ENCODE data around the gene FANCI. TPM values are rescaled to one million over a fixed set of nuclear protein-coding genes. Genes with fewer than 3 reads are reported as not detected.

The FANCI gene
- total and polyA plus RNA-seq, 2 of the 4 experiments (the other 2 are of a cell fraction): 13.2 to 34.2 TPM

DNA sequence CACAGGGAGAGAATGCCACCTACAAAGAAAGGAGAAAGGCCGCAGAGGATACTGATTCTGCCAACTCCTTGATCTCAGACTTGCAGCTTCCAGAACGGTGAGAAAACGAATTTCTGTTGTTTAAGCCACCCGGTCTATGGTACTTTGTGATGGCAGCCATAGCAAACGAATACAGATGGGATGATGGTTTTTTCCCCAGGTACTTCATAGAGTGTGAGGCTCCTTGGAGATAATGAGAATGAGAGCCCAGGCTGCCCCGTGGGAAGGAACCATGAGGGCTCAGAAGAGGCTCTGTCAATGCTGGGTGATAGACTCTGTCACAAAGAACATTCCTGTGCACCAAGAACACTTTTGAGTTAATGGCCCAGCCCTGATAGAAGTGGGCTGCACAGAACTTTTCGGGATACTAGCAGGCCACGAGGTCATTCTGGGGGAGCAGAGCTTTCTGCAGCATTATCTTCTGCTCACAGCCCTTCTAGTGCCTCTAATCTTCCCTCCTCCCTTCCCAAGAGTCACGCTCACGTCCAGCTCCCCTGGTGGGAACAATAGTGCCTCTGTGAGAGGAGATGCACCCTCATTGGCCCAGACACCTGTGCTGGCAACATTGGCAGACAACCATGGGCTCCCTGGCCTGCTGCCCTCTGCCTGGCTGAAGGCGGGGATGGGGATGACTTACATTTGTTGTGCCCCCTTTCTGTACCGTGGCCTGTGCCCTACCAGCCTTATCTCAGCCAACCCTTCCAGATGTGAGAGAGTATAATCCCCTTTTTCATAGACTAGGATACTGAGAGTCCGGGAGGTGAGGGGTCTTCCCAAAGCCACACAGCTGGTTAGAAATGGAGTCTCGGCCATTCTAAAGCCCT, 17.2 kb upstream of the FANCI start:
- Histone ChIP-seq H4K91ac (ENCODE audit: insufficient read depth, low read depth, low read length) (no peak overlapping the region), H2AFZ (replicated peaks; ENCODE audit: low read length, poor library complexity) (no peak overlapping the region), H3K18ac (ENCODE audit: low read depth, low read length) (no peak overlapping the region), H4K8ac (ENCODE audit: low read depth in 2 of 2, low read length in 2 of 2) (no peak overlapping the region), H3K9ac (ENCODE audit: low read depth, low read length) (no peak overlapping the region), H3K9me1 (ENCODE audit: insufficient read depth, low read length) (no peaks in the 10 kb centered on the region), H3K14ac (replicated peaks; ENCODE audit: low read depth, low read length) (no peak overlapping the region), H2BK15ac (ENCODE audit: low read depth, low read length) (no peak overlapping the region), H4K5ac (ENCODE audit: low read depth, low read length) (no peak overlapping the region), H2BK20ac (ENCODE audit: low read depth, low read length) (no peak overlapping the region), H4K20me1 (ENCODE audit: insufficient read depth, low read length) (no peaks in the 10 kb centered on the region), H2BK5ac (ENCODE audit: low read depth, low read length, poor library complexity, severe bottlenecking) (no peak overlapping the region), H3K9me3 (ENCODE audit: control insufficient read depth, insufficient read depth, low read length) (no peaks in the 10 kb centered on the region), H2BK120ac (ENCODE audit: low read depth, low read length) (no peak overlapping the region), H3K4me3 (ENCODE audit: insufficient read depth, low read depth, low read length) (no peak overlapping the region), H2AK9ac (replicated peaks; ENCODE audit: low read depth, low read length, poor library complexity) (no peak overlapping the region), H3K4me2 (ENCODE audit: low read depth, low read length) (no peak overlapping the region), H3K56ac (ENCODE audit: extremely low read depth, insufficient read depth, low read length) (no peak overlapping the region), H3K27me3 (ENCODE audit: control insufficient read depth, insufficient read depth, low read length) (no peaks in the 10 kb centered on the region), H3K36me3 (ENCODE audit: control insufficient read depth, insufficient read depth, low read length) (no peaks in the 10 kb centered on the region), H3K4me1 (ENCODE audit: control insufficient read depth, insufficient read depth, low read length) (peaks cover 6% of the 10 kb centered on the region; the same call in 1 of the 2 replicates), H3K79me1 (ENCODE audit: low read depth in 1 of 2, low read length in 2 of 2) (no peaks in the 10 kb centered on the region), H3K23ac (ENCODE audit: low read depth, low read length) (no peak overlapping the region), H3K4ac (ENCODE audit: low read depth, low read length) (no peak overlapping the region), H3K27ac (ENCODE audit: insufficient read depth, low read length) (no peak overlapping the region), H2AK5ac (ENCODE audit: low read depth, low read length) (no peak overlapping the region)
- no peak for TF ChIP-seq BHLHE40 (IDR thresholded peaks at IDR 0.05; ENCODE audit: low read depth, low read length)
- TF ChIP-seq CEBPB (IDR thresholded peaks at IDR 0.05; ENCODE audit: low read depth, low read length): no peak
- no peak for TF ChIP-seq MAFK (IDR thresholded peaks at IDR 0.05; ENCODE audit: low read depth, low read length)
- no peak for TF ChIP-seq FOS (IDR thresholded peaks at IDR 0.05; ENCODE audit: low read depth, low read length)
- no peak for TF ChIP-seq MAZ (IDR thresholded peaks at IDR 0.05; ENCODE audit: borderline replicate concordance, low read depth, low read length)
- no peak for TF ChIP-seq RAD21 (IDR thresholded peaks at IDR 0.05; ENCODE audit: low read length)
- TF ChIP-seq, protein P1, sequence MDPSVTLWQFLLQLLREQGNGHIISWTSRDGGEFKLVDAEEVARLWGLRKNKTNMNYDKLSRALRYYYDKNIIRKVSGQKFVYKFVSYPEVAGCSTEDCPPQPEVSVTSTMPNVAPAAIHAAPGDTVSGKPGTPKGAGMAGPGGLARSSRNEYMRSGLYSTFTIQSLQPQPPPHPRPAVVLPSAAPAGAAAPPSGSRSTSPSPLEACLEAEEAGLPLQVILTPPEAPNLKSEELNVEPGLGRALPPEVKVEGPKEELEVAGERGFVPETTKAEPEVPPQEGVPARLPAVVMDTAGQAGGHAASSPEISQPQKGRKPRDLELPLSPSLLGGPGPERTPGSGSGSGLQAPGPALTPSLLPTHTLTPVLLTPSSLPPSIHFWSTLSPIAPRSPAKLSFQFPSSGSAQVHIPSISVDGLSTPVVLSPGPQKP (IDR thresholded peaks at IDR 0.05; ENCODE audit: borderline replicate concordance, low read depth, low read length): no peak
- no peak for TF ChIP-seq CHD1 (IDR thresholded peaks at IDR 0.05; ENCODE audit: low read depth, low read length)
- no peak for TF ChIP-seq RFX5 (IDR thresholded peaks at IDR 0.05; ENCODE audit: low read depth, low read length)
- no peak for TF ChIP-seq SMC3 (IDR thresholded peaks at IDR 0.05; ENCODE audit: low read depth, low read length)
- no peak for TF ChIP-seq RCOR1 (IDR thresholded peaks at IDR 0.05; ENCODE audit: insufficient replicate concordance, low read length)
- TF ChIP-seq NFE2L2 (IDR thresholded peaks at IDR 0.05; ENCODE audit: low read depth, low read length): no peak
- intact Hi-C loops (cut with micrococcal nuclease) (no loop called here), dilution Hi-C loops (cut with HindIII; ENCODE audit: low sequenced_read_pairs, unreplicated experiment) (no loop called here), in situ Hi-C loops (cut with MboI; ENCODE audit: low sequenced_read_pairs) (no loop called here)
- DNase-seq (no peak), ATAC-seq (ENCODE audit: low read depth) (no peak)
- POLR2A ChIA-PET (ENCODE audit: unreplicated experiment): no interaction called here
- WGBS, 2 experiments (ENCODE audit: extremely low coverage in 2 of 2, insufficient read length in 1 of 2): 65% methylated on average over 6 of the region's 14 CpGs; no CpG with 5 or more reads in 1 of the 2 experiments
- no TSS peak for BruUV-seq (replicated peaks)
- CTCF ChIA-PET: no interaction called here
